ENCODE data around the gene TRIB2. TPM values are rescaled to one million over a fixed set of nuclear protein-coding genes. Genes with fewer than 3 reads are reported as not detected.

The TRIB2 gene
- total RNA-seq: 63.1 and 83.0 TPM in 2 replicates

GRCh38 chr2:12716282-12717190 lies at the start of gene TRIB2:
TRIB2 (plus strand) TSS chr2:12716936; CDS start chr2:12718308, 1,372 bp downstream.

Measured in dermis lymphatic vessel endothelial cell (primary cell).